Amygdala (tissue), 56 donors: ENCODE measurements around the gene OSMR.
A peak's percentile ranks its signal among the peaks of the same experiment; 100 is the strongest.

Experiments
- DNase-seq, 56 donors: peaks; one replicate each; lab custom pipeline; 2025; lab: John Stamatoyannopoulos, UW

OSMR gene

DNA sequence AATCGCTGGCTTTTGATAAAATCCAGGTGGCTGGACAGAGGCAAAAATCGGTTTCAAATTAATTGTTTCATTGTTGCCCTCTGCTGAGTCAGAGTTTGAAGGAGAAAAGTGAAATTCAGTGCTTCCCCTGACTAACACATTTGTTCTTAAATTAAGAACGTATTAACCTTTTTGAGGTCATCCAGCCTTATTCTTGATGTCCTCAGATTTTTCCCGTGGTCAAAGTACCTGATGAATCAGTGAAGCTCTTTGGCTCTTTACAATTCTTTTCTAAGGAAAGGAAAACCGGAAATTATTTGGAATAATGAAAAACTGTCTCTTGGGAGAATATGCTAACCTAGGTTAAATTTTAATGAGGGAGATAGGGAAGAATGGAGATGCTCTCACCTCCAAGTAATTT is 21.6 kb downstream of the OSMR start:
- no peak for DNase-seq

DNA sequence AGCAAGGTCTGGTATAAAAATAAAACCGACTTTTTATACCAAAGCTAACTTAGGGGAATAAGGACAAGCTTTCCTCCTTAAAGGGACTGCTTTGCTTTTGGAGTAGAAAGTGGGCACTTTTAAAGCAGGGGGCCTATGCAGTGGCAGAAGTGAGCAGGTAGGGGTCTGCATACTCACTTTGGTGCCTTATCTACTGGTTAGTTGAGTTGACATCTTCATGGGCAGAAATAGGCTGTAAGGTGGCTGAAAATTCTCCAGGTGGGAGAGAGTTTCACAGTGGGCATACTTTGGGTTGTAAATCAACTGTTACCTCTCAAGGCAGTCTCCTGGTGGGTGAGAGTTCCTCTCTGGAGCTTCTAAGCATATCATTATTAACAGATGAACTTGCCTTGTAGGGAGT is 24.8 kb downstream of the OSMR start:
- no peak for DNase-seq

DNA sequence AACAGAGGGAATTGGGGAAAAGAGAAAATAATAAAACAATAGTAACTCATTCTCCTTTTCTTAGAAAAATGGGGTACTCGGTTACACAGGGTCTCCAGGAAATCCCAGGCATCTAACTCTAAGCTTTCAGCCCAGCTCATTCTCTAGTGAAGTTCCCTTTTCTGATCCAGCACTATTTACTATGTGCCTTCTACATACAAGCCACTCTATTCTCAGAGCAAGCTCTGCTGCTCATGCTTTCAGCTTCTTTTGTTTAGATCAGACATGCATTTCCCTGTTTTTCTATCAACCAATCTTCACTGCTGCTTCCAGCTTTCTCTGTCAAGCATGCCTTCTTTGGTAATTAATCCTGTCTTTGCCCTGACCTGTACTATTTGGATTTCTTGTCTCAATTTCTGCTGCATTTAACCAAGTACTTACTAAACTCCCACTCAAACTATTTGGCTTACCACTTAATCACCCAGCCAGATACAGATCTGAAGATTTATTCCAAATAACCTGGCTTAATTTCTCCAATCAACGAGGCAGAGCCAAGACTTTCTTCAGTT is 25.3 kb downstream of the OSMR start:
- no peak for DNase-seq

DNA sequence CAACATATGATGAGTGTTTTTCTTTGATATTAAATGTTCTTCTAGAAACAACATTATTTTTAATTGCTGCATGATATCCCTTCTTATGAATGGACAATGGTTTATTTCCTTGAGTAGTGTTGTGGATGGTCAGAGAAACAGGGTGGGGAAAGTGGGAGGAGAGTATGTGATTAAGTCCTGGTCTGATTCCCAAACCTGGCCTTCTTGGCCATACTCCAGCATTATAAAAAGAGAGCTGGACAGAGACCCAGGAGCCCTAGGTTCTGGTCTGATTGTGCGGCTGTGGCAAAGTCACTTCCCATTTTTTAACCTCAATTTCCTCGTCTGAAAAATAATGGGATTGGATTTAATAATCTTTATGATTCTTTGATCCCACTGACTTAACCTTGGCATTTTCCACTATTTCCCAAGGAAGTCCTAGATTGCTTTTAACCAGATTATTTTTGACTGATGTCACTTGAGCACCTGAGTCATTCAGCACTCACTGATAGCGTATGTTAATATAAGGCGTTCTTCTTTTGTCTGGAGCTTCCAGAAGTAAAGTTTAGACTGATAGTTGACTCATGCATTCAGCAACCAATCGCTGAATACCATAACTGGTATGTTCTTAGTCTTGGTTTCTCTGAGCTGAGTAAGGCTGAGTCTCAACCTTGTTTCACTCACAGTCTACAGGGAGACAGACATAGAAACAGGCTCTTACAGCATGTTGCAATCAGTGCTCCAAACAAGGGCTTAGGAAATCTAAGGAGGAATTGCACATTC is 26.2 kb downstream of the OSMR start:
- DNase-seq, result no peak

DNA sequence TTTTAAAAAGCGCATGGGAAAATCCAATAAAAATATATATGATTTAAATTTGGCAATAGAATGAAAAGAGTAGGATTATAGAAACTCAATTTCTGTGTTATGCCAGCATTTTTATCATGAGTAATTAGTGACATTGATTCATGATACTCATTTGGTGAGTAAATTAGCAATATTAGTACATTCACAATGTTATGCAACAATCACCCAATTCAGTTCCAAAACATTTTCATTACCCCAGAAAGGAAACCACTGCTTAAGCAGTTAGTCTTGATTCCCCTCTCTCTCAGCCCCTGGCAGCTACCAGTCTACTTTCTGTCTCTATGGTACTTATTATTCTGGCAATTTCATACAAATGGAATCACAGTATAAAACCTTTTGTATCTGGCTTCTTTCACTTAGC is 27.0 kb downstream of the OSMR start:
- DNase-seq, result no peak

DNA sequence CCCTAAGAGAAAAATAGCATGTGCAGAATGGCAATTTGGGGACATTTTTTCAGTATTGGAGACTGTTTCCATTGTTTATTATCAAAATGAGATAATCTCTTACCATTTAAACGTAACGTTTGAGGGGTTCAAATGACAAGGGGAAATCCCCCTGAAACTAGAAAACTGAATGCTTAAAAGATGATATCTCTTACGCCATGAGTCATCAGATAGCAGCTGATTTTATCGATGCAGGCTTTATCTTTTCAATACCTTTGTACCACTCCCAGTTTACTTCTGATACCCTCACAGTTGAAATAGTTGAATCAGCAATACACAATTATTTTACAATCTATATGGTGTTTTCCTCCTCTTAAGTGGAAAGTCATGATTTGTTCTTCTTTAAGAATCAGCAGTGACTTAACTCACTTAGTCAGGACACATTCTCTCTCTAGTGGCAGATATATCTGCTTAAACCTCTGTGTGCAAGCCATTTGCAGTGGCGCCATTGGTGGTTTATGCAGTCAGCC is 29.2 kb downstream of the OSMR start:
- DNase-seq, result no peak

DNA sequence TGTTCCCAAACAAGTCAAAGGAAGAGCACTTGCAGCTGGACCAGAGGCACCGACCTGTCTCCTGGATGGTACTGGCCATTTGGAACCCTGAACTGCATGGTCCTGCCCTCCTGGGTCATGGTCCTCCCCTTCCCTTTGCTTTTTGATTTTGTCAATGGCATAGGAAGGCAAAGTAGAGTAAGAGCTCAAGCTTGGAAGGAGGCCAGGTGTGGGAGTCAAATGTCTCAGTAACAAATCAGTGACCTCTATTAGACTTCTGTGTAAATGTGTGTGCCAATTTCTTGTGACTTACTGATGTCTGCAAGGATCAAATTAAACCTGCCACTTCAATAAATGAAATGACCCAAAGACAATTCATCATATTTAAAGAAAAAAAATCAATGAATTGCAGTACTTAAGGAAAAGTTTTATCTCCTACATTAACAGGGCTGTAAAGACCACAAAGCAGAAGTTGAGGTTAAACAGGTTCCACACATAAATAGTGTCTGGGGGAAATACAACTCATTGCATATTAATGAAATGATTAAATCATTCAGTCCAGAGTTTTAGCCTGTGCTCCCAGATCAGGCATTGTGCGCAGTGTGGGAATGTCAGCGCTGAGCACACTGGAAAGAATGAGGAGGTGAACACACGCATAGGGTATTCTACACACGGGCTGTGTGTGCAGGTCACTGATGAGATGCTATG is 32.7 kb downstream of the OSMR start:
- no peak for DNase-seq

DNA sequence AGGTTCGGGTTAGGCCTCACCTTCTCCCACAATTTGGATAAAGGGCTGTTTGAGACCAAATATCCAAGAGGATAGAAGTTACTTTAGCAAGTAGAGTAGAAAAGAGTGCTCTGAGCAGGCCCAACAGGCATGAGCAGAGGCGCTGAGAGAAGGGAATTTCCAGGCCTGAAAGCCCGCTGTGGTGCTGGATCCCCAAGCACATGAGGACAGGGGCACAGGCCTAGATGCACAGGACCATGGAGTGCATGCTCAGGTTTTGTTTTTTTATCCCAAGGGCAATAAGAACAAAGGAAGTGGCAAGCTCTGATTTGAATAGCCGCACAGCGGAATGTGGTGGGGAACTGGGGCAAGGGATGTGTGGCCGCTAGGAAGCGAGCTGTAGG is 33.3 kb downstream of the OSMR start:
- no peak for DNase-seq

DNA sequence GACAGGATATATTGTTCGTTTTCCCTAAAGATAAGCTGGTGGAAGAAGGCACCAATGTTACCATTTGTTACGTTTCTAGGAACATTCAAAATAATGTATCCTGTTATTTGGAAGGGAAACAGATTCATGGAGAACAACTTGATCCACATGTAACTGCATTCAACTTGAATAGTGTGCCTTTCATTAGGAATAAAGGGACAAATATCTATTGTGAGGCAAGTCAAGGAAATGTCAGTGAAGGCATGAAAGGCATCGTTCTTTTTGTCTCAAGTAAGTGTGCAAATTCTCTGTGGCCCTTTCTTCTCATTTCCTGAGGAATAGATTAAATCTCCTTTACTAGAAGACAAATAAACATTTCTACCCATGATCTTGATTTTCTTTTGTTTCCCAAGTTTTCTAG is 38.0 kb downstream of the OSMR start:
- no peak for DNase-seq

DNA sequence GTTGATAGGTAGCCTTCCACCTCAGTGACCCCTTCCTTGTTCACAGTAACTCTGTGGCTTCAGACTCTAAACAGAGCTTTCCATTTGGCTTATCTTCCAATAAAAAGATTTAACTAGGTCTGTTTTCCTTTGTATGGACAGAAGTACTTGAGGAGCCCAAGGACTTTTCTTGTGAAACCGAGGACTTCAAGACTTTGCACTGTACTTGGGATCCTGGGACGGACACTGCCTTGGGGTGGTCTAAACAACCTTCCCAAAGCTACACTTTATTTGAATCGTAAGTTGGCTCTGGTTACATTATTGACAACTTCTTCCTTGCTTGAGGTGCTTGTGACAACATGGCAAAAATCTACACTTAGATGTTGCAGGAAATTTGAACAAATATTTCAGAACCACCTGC is 39.4 kb downstream of the OSMR start:
- no peak for DNase-seq

DNA sequence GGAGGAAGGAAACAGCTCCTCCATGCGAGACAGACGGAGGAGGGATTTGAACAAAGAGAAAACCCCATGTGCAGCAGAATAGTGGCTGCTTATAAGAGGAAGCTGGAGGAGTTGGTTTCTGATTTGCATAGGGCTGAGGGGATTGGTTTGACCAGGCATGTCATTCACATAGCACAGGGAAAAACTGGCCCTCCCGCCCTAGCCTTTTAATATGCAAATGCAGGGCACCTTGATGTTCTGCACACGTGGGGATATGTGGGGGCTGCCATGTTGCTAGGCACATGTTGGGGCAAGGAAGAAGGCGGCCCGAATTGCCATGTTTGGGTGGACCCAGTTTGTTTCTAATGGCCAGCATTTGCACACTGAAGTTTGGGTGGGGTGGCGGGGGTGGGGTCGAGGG is 42.2 kb downstream of the OSMR start:
- DNase-seq, result no peak

DNA sequence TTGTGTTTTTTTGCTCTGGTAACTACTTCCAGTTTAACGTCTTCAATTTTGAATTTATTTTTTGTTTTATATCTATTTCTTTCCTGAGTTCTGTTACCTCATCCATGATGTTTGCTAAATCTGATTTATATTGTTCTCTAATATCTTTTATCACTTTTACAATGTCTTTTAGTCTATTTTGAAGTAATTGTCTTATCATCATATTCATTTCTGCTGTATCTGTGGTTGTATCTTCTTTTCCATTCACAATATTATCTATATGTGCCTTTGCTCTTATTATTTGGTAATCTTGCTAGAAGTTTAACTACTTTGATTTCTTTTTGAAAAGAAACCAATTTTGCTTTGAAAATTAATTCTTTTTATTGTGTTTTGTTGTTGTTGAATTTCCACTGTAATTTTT is 43.6 kb downstream of the OSMR start:
- DNase-seq, result no peak

DNA sequence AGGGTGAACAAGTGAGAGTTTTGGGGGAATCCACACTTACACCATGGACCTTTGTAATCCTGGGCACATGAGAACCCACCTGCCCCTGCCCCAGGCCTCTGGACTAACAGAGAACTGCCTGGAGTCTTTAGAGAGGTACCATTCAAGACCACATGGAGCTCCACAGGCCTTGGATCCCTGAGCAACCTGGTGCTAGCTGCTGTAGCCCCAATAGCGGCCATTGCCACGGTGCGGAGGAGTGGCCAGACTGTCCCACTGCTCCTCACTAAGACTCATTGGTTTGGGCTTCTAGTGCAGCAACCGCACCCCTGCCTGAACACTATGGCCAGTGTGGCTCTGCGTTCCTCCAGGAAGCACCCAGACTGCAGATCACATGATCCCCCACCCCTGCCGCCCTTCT is 45.8 kb downstream of the OSMR start:
- DNase-seq, result no peak

DNA sequence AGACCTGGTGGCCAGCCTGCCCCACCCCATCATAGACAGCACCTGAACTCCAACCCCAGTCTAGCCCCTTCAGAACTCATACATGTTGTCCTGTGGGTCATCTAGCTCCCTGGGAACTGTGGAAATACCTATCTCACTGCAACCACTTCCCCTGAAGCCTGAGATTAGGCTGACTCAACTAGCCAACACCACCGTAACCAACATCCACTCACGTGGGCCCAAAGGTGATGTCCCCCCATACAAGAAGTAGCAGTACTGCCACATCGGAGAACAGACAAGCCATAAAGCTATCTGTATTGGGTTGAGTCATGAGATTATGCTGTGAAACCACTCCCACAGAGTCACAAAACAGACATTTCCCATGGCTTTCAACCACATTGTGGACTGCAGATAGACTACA is 46.6 kb downstream of the OSMR start:
- DNase-seq, result no peak

DNA sequence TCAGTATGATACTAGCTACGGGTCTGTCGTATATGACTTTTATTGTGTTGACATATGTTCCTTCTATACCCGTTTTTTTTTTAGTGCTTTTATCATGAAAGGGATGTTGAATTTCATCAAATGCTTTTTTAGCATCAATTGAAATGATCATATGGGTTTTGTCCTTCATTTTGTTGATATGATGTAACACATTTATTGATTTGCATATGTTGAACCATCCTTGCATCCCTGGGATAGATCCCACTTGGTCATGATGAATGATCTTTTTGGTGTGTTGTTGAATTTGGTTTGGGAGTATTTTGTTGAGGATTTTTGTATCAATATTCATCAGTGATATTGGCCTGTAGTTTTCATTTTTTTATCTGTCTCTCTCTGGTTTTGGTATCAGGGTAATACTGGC is 50.9 kb downstream of the OSMR start:
- DNase-seq, result no peak

DNA sequence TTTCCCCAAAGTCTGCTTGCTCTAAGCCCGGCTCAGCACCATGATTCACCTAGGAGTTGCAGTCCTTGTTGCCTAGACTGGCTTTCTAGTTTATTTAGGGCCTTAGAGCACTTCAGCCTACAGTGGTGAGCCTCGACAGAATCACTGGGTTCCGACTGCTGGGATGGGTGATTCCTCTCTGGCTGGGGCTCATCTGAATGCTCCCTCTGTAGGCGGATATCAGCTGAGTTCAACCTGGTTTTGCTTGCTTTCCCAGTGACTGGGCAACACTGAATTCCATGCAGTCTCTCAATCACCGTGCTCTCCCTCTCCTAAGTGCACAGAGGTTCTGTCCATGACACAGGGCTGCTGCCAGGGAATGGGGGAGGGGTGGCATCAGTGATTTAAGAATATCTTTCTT is 54.1 kb downstream of the OSMR start:
- DNase-seq, result no peak

DNA sequence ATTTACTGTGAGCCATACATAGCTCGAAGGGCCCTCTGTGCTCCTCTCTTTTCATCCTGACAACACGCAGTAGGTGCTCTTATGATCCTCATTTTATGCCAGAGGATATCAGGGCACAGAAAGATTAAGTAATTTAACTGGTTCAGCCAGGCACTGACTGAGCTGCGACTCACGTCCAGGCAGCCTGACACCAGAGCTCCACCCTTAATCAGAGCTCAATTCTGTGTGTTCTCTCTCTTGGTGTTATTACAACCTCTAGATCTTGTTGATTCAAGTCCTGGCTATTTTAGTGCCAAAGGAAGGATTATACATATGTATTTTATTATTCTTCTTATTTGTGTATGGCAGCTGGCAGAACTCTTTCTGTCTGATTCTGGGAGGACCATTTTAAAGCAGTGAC is 59.7 kb downstream of the OSMR start:
- DNase-seq, result no peak

DNA sequence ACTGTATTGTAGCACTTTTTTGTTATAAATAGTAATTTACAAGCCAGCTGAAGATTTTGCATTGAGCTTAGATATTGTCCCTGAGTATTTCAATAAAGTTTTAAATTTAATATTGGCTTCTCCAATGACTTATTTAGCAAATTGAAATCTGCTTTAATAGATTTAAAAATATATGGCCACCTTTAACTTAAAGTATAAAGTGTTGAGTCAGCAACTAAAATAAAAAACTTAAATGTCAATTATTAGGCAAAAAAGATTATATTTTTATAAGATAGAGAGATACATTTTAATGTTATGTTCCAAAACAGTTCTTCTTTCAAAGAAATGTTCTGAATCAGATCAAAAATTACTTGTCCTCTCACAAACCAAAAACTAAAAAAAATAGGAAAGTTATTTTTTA is 60.7 kb downstream of the OSMR start:
- DNase-seq, result no peak

DNA sequence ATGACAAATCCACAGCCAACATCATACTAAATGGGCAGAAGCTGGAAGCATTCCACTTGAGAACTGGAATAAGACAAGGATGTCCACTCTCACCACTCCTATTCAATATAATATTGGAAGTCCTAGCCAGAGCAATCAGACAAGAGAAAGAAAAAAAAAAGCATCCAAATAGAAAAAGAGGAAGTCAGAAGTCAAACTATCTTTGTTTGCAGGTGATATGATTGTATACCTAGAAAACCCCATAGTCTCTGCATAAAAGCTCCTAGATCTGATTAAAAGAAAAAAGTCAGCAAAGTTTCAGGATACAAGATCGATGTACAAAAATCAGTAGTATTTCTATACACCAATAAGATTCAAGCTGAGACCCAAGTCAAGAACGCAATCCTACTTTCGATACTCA is 66.1 kb downstream of the OSMR start:
- no peak for DNase-seq

DNA sequence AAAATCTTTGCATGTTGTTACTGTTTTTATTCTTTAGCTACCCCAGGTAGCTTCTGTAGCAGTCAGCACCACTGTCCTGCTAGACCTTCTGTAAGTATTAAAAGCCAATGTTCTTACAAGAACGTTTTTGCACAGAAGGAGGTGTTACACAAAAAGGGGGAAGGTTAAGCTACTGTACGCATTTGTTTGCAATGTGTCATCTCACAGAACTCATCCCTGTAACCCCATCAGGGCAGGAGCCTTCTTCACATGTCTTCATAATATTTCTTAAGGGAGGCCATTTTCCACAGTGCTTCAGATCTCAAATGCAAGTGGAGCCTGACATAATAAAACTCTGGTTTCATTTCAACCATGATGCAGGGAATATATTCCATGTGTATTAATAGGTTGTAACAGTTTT is 67.9 kb downstream of the OSMR start:
- DNase-seq, result no peak

DNA sequence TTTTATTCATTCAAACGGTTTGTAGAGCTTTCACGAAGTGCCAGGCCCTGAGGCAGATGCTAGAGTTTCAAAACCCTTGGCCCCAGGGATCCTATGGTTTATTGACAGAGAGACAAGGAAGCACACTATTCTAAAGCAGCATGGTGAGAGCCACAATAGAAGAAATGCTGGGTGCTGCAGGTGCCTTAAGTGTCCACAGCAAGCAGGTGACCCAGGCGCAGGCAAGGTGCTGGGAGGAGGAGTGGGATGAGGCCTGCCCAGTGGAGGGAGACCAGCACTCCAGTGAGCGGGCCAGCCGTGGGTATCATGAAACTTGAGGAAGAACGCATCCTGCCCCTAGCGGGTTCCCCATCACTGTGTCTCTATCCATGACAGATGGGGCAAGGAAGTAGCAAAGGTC is 71.0 kb downstream of the OSMR start:
- peak in 1 of 56 donors; percentile 0 for DNase-seq

DNA sequence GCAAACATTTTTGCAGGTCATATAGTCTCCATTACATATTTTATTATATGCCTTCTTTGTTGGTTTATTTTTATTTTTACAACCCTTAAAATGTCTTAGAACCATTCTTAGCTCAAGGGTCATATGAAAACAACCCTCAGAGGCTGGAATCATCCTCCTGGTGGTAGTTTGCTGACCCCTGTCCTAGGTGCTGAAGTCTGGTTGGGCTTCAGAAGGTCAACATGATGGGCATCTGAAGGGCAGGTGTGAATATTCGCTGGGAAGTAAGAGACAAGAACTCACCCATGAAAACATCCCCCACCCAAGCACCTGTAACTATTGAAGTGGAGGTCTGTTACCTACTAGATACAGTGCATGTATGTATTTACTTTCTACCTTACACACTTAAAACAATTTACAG is 75.4 kb downstream of the OSMR start:
- DNase-seq, result no peak
